NCI-H82 (cell line): ENCODE results near the gene SPIRE1.
"Not testable (repeated sequence)": the region's sequence is repeated elsewhere in the genome, so short reads cannot be mapped to it uniquely, and the experiment has no call there.

Experiments used
- DNase-seq: peaks from one replicate; lab custom pipeline; 2025; lab: John Stamatoyannopoulos, UW

The SPIRE1 gene

GRCh38 chr18:12598181-12598930, 59.6 kb downstream of the SPIRE1 start:
- DNase-seq: no peak

DNA sequence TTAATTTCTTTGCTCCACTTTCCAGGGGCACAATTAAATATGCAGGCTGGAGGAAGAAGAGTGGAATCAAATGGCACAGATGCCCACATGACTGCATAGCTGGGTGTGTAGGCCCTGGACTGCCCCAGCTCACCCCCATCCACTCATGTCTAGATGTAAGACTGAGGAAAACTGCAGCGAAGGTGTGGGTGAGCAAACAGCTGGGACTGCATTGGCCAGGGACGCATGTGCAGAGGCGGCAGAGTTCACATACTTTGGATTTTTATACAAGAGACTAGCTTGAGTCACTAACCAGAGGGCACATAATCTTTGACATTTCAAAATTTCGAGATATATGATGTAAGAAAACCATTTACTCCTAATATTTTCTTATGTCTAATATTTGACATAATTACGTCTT, 60.1 kb downstream of the SPIRE1 start:
- no peak for DNase-seq

GRCh38 chr18:12595571-12596255, 62.2 kb downstream of the SPIRE1 start:
- DNase-seq: no peak

GRCh38 chr18:12593866-12594265, 64.0 kb downstream of the SPIRE1 start:
- DNase-seq: no peak

- no peak for DNase-seq
Measured at GRCh38 chr18:12592597-12593127, 65.2 kb downstream of the SPIRE1 start.

- no peak for DNase-seq
Measured at GRCh38 chr18:12589448-12589847, 68.5 kb downstream of the SPIRE1 start.

DNA sequence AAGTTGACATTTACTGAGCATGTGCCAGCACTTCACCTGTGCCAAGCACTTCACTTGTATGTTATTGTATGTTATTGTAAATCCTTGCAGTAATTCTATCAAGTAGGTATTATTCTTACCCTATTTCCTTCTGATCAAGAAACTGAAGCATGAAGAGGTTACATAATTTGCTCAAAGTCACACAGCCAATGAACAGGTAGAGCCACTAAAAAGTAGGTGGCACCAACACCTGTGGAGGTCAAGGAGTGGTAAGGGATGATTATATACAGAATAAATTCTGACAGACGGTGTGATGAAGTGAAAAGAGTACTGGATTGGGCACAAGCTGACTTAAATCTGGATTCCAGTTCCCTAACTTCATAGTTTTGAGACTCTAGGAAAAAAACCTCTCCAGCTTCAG, 71.0 kb downstream of the SPIRE1 start:
- DNase-seq: no peak

- DNase-seq: no peak
Measured at GRCh38 chr18:12585218-12585617, 72.7 kb downstream of the SPIRE1 start.

DNA sequence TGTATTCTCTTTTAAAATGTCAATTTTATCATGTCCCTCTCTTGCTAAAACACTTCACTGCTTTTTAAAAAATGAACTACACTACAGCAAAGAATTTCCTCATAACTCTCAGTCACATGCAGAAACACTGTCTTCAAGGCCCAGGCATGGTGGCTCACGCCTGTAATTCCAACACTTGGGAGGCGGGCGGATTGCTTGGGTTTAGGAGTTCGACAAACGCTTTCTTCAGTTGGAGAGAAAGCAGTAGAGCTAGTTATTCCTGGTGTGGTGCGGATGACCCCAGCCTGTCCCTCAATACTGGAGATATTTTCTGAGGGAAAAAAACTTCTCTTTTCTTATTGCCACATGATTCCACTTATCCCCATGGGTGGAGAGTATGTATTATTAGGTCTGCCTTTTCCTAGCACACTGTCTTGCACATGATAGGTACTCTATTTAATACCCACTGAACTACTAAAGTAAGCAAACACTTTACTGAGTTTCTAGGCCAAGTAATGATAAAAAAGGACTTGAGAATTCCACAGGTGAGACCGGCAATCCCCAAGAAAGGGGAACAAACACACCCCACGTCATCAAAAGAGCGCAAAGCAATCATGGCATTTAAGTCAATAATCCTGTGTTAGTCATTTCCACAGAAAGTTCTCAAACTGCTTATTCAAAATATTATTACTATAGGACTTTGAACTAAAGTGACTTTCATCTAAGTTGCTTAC, 77.1 kb downstream of the SPIRE1 start:
- DNase-seq: no peak

- no peak for DNase-seq
Measured at GRCh38 chr18:12579775-12580174, 78.1 kb downstream of the SPIRE1 start.

- no peak for DNase-seq
Measured at GRCh38 chr18:12577848-12578247, 80.1 kb downstream of the SPIRE1 start.

- DNase-seq: no peak
Measured at GRCh38 chr18:12574494-12575185, 83.3 kb downstream of the SPIRE1 start.

- no peak for DNase-seq
Measured at GRCh38 chr18:12571630-12572029, 86.3 kb downstream of the SPIRE1 start.

DNA sequence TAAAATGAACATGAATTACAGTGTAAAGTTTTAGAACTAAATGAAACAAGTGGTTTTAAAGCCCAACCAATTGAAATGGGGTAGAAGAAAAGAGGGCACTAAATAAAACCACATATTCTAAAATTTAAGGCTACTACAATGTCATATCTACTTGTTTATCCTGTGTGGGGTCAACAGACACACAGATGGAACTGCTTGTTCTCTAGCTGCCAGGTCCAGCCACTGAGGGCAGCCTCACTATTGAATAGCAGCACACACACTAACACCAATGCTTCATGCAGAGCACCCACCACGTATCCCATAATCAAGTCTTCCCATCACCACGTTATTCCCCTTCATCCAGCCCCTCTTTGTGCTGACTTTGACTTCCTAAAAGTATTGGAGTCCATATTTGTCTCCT, 88.1 kb downstream of the SPIRE1 start:
- no peak for DNase-seq

- DNase-seq: no peak
Measured at GRCh38 chr18:12567849-12568248, 90.1 kb downstream of the SPIRE1 start.

- no peak for DNase-seq
Measured at GRCh38 chr18:12564861-12565260, 93.0 kb downstream of the SPIRE1 start.

- DNase-seq: no peak
Measured at GRCh38 chr18:12564378-12564777, 93.5 kb downstream of the SPIRE1 start.

GRCh38 chr18:12560600-12560999, 97.3 kb downstream of the SPIRE1 start:
- DNase-seq: not testable (repeated sequence)

GRCh38 chr18:12559319-12559718, 98.6 kb downstream of the SPIRE1 start:
- DNase-seq: no peak

DNA sequence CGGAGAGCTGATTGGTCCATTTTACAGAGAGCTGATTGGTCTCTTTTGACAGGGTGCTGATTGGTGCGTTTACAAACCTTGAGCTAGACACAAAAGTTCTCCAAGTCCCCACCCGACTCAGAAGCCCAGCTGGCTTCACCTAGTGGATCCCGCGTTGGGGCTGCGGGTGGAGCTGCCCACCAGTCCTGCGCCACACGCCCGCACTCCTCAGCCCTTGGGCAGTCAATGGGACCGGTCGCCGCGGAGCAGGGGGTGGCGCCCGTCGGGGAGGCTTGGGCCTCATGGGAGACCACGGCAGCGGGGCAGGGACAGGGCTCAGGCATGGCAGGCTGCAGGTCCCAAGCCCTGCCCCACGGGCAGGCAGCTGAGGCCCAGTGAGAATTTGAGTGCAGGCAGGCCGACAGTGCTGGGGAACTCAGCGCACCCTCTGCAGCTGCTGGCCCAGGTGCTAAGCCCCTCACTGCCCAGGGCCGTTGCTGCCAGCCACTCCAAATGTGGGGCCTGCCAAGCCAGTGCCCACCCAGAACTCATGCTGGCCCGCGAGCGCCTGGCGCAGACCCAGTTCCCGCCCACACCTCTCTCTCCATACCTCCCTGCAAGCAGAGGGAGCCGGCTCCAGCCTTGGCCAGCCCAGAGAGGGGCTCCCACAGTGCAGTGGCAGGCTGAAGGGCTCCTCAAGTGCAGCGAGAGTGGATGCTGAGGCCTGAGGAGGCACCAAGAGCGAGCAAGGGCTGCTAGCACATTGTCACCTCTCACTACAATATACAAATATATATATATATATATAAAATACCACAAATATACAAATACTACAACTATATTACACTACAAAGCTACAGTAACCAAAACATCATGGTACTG, 100.7 kb downstream of the SPIRE1 start:
- DNase-seq: no peak

DNA sequence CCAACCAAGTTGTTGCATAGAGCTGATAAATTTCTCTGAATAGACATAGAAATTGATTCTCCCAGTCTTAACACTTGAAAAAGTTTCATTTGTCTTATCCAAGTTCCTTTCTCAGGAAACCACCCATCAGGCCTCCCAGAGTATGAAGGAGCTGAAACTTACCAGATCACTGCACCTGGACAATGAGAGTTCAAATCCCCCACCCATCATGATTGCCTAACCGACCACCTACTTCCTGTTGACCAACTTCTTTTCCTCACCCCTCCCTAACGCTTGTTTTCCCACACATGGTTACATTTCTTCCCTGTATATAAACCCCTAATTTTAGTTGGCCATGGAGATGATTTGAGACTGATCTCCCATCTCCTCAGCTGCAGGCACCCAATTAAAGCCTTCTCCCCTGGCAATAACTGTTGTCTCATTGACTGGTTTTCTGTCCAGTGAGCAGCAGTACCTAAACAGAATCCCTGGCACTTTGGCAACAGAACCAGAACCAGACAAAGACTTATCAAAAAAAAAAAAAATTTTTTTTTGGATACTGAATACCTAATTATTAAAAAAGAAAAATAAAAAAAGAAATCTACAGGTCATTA, 103.0 kb downstream of the SPIRE1 start:
- DNase-seq: no peak
